Chondrocyte (in vitro differentiated cells): ENCODE data around the gene ADGRA1. TPM values are rescaled to one million over a fixed set of nuclear protein-coding genes. Genes with fewer than 3 reads are reported as not detected.

Experiments
- DNase-seq: peaks from one replicate; pipeline ENCODE4 v3.0.0; 2021; ENCODE audit warnings: mixed read lengths, low spot score
- H3K27ac Mint-ChIP-seq: one replicate; pipeline ENCODE4 v1.8.0; 2021; ENCODE audit warnings: mild to moderate bottlenecking, moderate library complexity, mixed read lengths; ENCODE audit not compliant: unreplicated experiment
- H3K27me3 Mint-ChIP-seq: 2 replicates; pipeline ENCODE4 v1.8.0; 2021; ENCODE audit warnings: low read depth, mixed read lengths
- H3K36me3 Mint-ChIP-seq: 2 replicates; pipeline ENCODE4 v1.8.0; 2021; ENCODE audit warnings: low read depth, mixed read lengths
- H3K4me1 Mint-ChIP-seq: 2 replicates; pipeline ENCODE4 v1.8.0; 2021; ENCODE audit warnings: low read depth, mild to moderate bottlenecking, mixed read lengths
- H3K4me3 Mint-ChIP-seq: one replicate; pipeline ENCODE4 v1.8.0; 2021; ENCODE audit warnings: mild to moderate bottlenecking, moderate library complexity, mixed read lengths; ENCODE audit not compliant: unreplicated experiment
- H3K9me3 Mint-ChIP-seq: 2 replicates; pipeline ENCODE4 v1.8.0; 2021; ENCODE audit warnings: low read depth, mixed read lengths
- total RNA-seq: library from RNA; stranded (reverse); gene quantifications from 3 replicates; pipeline ENCODE4 v1.2.1, GENCODE V29; 2021
- TF ChIP-seq, protein P1 (sequence below): fragments of 200-600 bp; sonication (generic); IDR thresholded peaks from 2 replicates; pipeline ENCODE4 v1.5.0; 2021; ENCODE audit warnings: antibody characterized with exemption, mild to moderate bottlenecking, moderate library complexity

The ADGRA1 gene
- total RNA-seq, 1 donor from 2014 or later = not detected

DNA sequence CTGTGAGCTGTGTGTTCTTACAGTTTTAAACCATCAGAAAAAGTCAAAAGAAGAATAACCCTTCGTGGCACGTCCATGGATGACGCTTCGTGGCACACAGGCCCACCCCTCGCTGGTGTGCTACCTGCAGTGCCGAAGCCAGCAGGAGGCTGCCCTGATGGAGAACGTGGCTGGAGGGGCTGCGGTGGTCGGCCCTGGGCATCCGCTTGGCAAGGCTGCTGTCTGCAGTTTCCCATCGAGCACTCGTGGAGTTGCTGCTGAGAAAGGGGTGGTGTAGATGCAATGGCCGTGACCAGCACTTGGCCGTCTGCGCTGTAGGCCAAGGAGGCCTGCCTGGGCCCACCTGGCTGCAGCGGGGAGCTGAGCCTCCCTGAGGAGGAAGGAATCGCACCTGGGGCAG is 3.2 kb upstream of the ADGRA1 start:
- H3K4me3 Mint-ChIP-seq = no peak overlapping the region
- no peaks in the 10 kb centered on the region for H3K36me3 Mint-ChIP-seq
- no peaks in the 10 kb centered on the region for H3K9me3 Mint-ChIP-seq
- TF ChIP-seq, protein P1, sequence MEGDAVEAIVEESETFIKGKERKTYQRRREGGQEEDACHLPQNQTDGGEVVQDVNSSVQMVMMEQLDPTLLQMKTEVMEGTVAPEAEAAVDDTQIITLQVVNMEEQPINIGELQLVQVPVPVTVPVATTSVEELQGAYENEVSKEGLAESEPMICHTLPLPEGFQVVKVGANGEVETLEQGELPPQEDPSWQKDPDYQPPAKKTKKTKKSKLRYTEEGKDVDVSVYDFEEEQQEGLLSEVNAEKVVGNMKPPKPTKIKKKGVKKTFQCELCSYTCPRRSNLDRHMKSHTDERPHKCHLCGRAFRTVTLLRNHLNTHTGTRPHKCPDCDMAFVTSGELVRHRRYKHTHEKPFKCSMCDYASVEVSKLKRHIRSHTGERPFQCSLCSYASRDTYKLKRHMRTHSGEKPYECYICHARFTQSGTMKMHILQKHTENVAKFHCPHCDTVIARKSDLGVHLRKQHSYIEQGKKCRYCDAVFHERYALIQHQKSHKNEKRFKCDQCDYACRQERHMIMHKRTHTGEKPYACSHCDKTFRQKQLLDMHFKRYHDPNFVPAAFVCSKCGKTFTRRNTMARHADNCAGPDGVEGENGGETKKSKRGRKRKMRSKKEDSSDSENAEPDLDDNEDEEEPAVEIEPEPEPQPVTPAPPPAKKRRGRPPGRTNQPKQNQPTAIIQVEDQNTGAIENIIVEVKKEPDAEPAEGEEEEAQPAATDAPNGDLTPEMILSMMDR = no peak
- peaks cover 30% of the 10 kb centered on the region for H3K27me3 Mint-ChIP-seq
- no peak overlapping the region for H3K27ac Mint-ChIP-seq
- peaks cover 3% of the 10 kb centered on the region for H3K4me1 Mint-ChIP-seq
- DNase-seq = no peak

- H3K36me3 Mint-ChIP-seq = no peaks in the 10 kb centered on the region
- DNase-seq = no peak
- H3K4me1 Mint-ChIP-seq = peaks cover 3% of the 10 kb centered on the region
- H3K27ac Mint-ChIP-seq = no peak overlapping the region
- H3K27me3 Mint-ChIP-seq = peaks cover 40% of the 10 kb centered on the region
- no peaks in the 10 kb centered on the region for H3K9me3 Mint-ChIP-seq
- TF ChIP-seq, protein P1 = no peak
- no peak overlapping the region for H3K4me3 Mint-ChIP-seq
These were observed 2.2 kb upstream of the ADGRA1 start for GRCh38 chr10:133085251-133086125.

- H3K36me3 Mint-ChIP-seq = peaks cover 3% of the 10 kb centered on the region
- H3K27me3 Mint-ChIP-seq = peaks cover 42% of the 10 kb centered on the region
- no peak overlapping the region for H3K27ac Mint-ChIP-seq
- no peaks in the 10 kb centered on the region for H3K9me3 Mint-ChIP-seq
- no peak for DNase-seq
- H3K4me3 Mint-ChIP-seq = no peak overlapping the region
- TF ChIP-seq, protein P1 = no peak
- peaks cover 3% of the 10 kb centered on the region for H3K4me1 Mint-ChIP-seq
These were observed 1.5 kb upstream of the ADGRA1 start for GRCh38 chr10:133086247-133086646.

GRCh38 chr10:133087045-133087678 is 562 bp upstream of the ADGRA1 start:
- peaks cover 48% of the 10 kb centered on the region for H3K27me3 Mint-ChIP-seq
- no peak for DNase-seq
- no peaks in the 10 kb centered on the region for H3K9me3 Mint-ChIP-seq
- H3K27ac Mint-ChIP-seq = no peak overlapping the region
- H3K4me3 Mint-ChIP-seq = no peak overlapping the region
- H3K36me3 Mint-ChIP-seq = peaks cover 3% of the 10 kb centered on the region
- H3K4me1 Mint-ChIP-seq = peaks cover 3% of the 10 kb centered on the region
- TF ChIP-seq, protein P1 = no peak

DNA sequence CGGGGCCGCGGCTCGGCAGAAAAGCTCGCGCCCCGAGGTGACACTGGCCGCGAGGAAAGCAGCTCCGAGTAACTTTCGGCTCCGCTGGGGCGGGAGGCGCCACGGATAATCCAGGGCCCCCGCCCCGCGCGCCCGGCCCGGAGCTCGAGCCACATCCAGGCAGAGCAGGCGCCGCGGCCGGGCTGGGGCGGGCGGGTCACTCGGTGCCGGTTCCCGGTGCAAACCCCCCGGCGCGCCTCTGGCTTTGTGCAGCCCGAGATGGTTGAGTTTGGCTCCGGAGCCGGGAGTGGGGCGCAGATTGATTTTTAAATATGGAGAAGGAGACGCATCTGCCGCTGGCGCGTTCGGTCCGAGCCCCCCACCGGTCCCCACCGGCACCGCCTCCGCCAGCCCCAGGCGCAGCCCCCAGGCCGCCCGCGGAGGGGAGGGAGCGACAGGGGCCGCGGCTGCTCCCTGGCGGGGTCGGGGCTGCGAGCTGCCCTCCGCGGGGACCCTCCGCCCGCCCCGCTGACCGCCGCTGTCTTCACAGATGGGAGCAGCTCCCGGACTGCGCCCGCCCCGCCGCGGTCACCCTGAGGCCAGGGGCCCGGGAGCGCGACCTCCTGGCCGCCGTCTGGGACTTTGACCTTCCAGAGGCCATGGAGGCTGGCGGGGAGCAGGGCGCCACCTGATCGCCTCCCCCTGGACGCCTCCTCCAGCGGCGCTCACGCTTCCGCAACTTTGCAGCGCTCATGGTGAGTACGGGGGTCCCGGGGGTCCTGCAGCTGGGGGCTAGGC is 643 bp downstream of the ADGRA1 start:
- Mint-ChIP-seq H3K4me3 (no peak overlapping the region), H3K27me3 (peaks cover 59% of the 10 kb centered on the region), H3K4me1 (peaks cover 3% of the 10 kb centered on the region)

More for the DNA sequence above, 643 bp downstream of the ADGRA1 start:
- H3K27ac Mint-ChIP-seq = no peak overlapping the region
- DNase-seq = no peak
- H3K36me3 Mint-ChIP-seq = peaks cover 3% of the 10 kb centered on the region
- H3K9me3 Mint-ChIP-seq = no peaks in the 10 kb centered on the region
- TF ChIP-seq, protein P1 = no peak
